Glomerular visceral epithelial cell (primary cell): ENCODE measurements around the gene DHRS3.
A peak's percentile ranks its signal among the peaks of the same experiment; 100 is the strongest.

Experiments
- DNase-seq: peaks from one replicate; pipeline ENCODE4 v3.0.0-alpha.2; 2016; ENCODE audit errors: extremely low spot score

The DHRS3 gene

DNA sequence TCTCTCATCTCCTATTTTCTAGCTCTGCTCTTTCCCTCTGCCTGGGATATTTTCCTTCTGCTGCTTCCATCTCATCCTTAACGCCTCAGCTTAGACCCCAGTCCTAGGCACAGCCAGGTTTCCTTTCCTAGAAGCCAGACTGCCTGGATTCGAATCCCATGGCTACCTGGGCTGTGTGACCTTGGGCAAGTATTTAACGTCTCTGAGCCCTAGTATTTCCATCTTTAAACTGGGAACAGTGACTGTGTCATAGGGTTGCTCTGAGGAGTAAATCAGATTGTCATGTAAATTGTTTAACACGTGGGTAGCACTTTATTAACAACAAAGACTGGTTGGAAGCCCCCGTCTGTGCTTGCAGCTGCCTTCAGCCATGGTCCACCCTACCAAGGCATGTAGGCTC is 18.4 kb downstream of the DHRS3 start:
- no peak for DNase-seq

DNA sequence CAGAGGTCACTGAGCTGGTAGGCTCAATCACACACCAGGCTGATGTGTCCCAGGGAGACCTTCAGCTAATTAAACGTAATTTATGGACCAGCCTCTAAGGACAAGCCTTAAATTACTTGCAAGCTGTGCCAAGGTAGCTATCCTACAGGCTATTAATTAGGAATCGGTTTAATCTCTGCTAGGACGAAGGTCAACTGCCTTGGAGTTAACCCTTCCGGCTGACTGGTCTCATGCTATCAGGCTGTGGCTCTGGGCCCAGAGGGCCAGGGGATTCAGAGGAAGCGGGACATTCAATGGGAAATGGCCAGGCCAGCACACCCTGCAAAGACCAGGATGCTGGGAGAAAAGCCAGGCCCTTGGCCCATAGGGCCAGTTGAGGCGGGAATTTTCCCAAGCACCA is 19.0 kb downstream of the DHRS3 start:
- no peak for DNase-seq

- DNase-seq, result no peak
These were observed 20.2 kb downstream of the DHRS3 start for GRCh38 chr1:12597792-12598191.

DNA sequence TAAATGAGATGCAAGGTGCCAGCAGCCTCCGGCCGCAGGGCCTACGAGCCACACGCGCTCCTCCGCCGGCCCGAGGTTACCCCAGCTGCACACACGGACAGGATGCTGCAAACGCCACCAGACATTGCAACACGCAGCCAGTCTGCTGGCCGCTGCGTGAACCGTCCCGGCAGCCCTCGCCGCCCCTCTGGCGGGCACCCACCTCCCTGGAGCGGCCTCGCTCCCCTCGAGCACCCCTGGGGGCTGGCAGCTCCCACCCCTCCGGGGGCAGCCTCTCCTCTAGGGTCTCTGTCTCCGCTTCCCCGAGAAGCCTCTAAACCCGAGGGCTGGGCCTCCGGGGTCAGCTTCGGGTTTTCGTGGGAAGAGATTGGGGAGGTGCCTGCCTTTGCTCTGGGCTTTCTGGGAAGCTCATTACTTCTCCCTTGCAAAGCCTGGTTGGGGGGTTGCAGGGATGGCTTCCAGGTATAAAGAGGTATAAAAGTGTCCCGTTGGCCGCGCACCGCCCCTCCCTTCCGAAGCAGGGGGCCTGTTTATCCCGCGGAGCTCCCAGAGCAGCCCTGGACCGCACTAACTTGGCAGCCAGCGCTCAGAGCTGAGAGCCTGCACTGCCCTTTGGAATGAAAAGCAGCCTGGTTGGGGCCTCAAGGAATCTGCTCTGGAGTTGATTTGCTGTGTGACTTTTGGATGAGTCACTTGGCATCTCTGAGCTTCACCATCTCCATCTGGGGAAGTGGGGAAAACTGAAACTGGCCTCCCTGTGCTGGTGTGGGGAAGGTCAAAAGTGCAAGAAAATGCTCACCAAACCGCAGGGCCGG is 21.8 kb downstream of the DHRS3 start:
- DNase-seq, result peak; percentile 96

DNA sequence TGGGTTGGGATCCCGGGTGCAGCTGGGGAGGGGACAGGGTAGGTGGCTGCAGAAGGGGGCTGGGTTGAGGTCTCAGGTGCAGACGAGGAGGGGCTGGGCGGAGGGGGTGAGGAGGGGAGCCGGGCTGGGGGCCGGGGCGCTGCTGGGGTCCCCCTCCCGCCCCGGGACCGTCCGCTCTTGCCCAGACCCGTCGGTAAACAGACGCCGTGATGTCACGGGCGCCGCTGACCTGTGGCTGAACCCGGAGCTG is 22.3 kb downstream of the DHRS3 start:
- no peak for DNase-seq

DNA sequence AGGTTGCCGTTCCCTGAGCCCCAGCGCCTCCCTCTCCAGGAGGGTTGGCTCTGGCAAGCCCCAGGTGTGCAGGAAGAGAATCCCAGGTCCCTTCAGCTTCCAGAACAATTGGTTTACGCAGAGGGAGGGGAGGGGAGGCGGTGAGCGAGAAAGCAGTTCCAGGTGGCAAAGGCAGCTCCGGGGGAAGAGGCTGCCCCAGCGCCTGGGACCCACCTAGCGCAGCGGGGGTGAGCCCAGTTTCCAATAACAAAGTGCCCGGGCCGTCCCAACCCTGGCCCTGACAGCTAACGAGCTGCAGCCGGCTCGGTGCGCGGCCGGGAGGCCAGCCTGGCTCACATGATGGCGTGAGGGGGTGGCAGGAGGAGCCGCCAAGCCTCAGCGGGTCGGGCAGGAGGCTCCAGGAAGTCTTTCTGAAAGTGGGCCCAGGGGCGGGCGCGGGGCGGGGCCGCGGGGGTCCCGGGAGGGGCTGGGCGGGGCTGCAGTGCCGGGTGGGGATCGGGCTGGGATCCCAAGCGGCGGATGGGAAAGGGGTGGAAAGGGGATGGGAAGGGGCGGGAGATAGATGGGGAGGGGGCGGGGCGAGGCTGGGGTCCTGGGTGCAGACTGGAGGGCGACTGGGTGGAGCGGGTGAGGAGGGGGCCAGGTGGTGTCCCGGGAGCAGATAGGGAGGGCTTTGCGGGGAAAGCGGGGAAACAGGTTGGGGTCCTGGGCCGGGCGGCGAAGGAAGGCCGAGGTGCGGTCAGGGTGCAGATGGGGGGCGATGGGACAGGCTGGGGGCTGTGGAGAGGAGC is 22.8 kb downstream of the DHRS3 start:
- DNase-seq, result peak; percentile 84

DNA sequence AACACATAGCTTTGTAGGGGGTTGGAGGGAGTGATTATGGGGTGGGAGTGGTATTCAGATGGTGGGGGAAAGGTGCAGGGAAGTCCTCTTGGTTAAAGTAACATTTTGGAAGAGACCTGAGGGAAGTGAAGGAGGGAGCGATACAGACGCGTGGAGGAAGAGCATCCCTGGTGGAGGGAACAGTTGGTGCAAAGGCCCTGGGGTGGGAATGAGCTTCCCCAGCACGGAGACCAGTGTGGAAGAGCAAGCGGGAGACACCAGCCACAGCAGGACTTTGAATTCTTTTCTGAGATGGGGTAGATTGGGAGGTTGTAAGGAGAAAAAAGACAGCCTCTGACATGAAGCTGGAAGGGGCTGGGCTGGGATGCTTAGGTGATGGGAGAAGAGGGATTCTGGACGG is 23.5 kb downstream of the DHRS3 start:
- DNase-seq, result no peak

- peak; percentile 47 for DNase-seq
These were observed 24.4 kb downstream of the DHRS3 start for GRCh38 chr1:12593621-12594066.

GRCh38 chr1:12592496-12592895 is 25.5 kb downstream of the DHRS3 start:
- no peak for DNase-seq

DNA sequence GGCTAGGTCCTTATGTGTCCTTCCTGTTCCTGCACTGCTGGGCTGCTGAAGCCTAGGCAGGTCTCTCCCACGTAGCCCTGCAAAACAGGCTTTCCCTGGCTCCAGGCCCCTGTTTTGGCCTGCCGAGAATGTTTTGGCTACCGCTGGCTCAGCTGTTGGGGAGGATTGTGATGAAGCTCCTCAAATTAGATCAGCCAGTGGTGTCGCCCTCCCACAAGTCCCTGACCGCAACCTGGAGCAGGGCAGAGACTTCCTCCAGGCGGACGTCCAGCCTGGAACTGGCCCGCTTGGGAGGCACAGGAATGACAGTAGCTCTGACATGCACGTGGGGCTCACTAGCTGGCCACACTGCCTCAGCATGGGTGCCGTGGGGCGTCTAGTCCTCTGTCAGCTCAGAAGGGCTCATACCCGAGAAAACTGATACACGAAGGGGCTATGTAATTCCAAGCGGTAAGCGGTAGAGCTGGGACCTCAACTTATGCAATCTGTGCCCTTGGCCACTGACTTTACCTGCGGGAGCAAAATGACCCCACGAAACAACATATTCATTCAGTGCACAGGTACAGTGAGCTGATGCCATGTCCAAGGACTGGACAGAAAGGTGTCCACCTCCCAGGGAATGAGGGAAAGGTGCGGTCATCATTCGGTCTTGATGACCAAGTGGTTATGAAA is 26.6 kb downstream of the DHRS3 start:
- DNase-seq, result no peak

GRCh38 chr1:12588695-12589094 is 29.3 kb downstream of the DHRS3 start:
- DNase-seq, result no peak

GRCh38 chr1:12587981-12588640 is 29.9 kb downstream of the DHRS3 start:
- peak; percentile 64 for DNase-seq

- DNase-seq, result no peak
These were observed 31.8 kb downstream of the DHRS3 start for GRCh38 chr1:12585951-12586942.

DNA sequence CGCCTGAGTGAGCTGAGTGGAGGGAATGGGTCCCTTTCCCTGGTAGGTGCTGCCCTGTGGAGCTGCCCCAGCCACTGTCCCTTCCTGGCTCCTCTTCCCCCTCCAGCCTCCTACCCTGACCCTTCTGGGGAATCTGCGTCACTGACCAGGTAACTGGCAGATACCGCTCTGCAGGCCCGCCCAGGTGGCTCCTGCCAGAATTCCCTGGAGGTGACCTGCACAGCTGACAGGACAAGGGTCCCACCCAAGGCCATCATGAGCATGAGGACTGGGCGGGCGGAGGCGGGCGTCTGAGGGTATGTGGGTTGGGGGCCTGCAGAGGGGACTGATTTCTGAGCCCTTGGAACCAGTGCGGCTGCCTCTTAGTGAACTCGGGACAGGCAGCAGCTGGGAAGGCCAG is 32.5 kb downstream of the DHRS3 start:
- no peak for DNase-seq

DNA sequence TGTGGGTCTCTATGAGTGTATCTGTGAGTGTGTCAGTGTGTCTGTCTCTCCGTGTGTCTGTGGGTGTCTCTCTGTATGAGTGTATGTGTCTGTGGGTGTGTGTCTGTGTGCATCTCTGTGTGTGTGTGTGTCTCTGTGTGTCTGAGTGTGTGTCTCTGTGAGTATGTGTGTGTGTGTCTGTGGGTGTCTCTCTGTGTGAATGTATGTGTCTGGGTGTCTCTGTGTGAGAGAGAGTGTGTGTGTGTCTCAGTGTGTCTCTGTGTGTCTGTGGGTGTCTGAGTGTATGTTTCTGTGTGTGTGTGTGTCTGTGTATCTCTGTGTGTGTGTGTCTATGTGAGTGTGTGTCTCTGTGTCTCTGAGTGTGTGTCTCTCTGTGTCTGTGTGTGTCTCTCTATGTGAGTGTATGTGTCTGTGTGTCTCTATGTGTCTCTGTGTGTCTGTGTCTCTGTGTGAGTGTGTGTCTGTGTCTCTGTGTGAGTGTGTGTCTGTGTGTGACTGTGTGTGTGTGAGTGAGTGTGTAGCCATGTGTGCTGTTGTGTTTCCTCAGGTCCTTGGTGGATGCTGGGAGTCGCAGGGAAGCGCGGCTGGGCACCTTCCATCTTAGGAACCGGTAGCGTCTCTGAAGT is 33.0 kb downstream of the DHRS3 start:
- no peak for DNase-seq

DNA sequence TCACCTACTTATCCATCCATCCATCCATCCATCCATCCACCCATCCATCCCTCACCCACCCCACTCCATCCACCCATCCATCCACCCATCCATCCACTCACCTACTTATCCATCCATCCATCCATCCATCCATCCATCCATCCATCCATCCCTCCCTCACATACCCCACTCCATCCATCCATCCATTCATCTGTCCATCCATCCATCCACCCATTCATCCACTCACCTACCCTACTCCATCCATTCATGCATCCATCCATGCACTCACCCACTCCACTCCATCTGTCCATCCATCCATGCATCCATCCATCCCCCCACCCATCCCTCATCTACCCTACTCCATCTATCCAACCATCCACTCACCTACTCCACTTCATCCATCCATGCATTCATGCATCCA is 34.5 kb downstream of the DHRS3 start:
- no peak for DNase-seq

DNA sequence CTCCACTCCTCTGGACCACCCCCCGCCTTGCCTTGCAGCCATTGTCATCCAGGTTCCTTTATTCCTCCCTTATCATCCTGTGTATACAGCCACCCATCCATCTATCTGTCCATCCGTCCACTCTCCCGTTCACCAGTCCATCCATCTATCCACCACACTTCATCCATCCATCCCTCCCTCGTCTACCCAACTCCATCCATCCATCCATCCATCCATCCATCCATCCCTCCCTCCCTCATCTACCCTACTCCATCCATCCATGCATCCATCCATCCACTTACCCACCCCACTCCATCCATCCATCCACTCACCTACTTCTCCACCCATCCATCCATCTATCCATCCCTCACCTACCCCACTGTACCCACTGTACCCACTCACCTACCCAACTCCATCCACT is 35.4 kb downstream of the DHRS3 start:
- no peak for DNase-seq

GRCh38 chr1:12581179-12581578 is 36.8 kb downstream of the DHRS3 start:
- no peak for DNase-seq

GRCh38 chr1:12580054-12580887 is 37.7 kb downstream of the DHRS3 start:
- DNase-seq, result peak; percentile 26
